ENCODE measurements around the gene ARRB1.
A peak's percentile ranks its signal among the peaks of the same experiment; 100 is the strongest.

The ARRB1 gene

DNA sequence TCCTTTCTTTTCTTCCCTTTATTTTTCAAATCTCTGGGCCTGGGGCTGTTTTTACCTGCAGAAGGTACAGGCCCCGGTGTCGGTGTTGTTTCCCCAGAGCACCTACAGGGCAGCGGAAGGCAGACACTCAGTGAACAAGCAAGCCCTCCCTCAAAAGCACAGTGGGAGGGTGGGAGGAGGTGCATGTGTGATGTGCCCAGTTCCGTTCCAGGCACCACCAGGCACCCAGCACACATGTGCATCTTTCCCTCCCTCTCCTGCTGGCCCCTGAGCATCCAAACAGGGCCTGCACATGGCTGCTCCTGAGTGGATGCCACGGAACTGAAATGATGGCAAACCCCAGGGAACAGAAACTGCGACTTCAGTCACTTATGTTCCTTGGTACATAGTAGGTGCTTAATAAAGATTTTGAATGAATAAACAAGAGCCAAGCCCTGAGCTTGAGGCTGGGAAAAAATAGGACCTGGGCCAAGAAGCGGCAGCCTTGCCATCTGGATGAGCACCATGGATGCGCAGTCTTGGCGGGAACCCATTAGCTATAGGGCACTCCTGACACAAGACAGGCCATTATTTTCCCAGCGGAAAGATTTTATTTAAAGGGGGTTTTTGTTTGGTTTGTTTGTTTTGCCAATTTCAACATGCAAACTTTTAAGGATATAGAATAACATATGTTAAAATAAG, 47.8 kb downstream of the ARRB1 start:
- Histone ChIP-seq H3K27me3 (ENCODE audit: control insufficient read depth in 2 of 2, insufficient read depth in 2 of 2, low read length in 2 of 2) (no peaks in the 10 kb centered on the region), H3K27ac (ENCODE audit: low read depth in 2 of 2, low read length in 2 of 2) (no peak overlapping the region), H3K4me1 (ENCODE audit: control insufficient read depth in 2 of 2, insufficient read depth in 2 of 2, low read length in 2 of 2) (peaks cover 11 to 16% of the 10 kb centered on the region in 2 donors), H3K4me3 (ENCODE audit: low read length in 2 of 2) (no peak overlapping the region), H3K9me3 (ENCODE audit: control insufficient read depth in 2 of 2, low read length in 2 of 2) (no peaks in the 10 kb centered on the region), H3K9ac (ENCODE audit: low read depth in 1 of 2, low read length in 2 of 2) (no peak overlapping the region), H3K36me3 (ENCODE audit: control insufficient read depth in 2 of 2, insufficient read depth in 2 of 2, low read length in 2 of 2) (no peaks in the 10 kb centered on the region)

DNA sequence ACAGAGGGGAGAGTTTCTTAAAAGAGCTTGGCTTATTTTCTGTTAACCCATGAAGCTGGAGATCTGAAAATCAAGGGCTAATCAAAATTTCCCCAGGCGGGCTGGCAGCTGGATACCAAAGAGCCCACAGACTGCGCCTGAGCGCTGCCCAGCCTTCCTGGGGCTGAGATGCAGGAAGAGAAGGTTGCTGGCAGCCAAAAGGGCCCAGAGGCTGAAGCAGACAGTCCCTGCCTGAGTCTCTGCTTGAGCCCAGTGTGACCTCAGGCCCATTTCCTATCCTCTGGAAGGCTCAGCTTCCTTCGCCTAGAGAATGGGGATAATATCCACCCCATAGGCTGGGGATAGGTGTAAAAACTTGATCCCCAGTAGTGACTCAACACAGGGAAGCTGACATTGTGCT, 49.1 kb downstream of the ARRB1 start:
- H3K9ac ChIP-seq (ENCODE audit: low read depth in 1 of 2, low read length in 2 of 2), result no peak overlapping the region
- no peaks in the 10 kb centered on the region for H3K9me3 ChIP-seq (ENCODE audit: control insufficient read depth in 2 of 2, low read length in 2 of 2)
- peaks cover 8 to 16% of the 10 kb centered on the region in 2 donors for H3K4me1 ChIP-seq (ENCODE audit: control insufficient read depth in 2 of 2, insufficient read depth in 2 of 2, low read length in 2 of 2)
- no peak overlapping the region for H3K4me3 ChIP-seq (ENCODE audit: low read length in 2 of 2)
- H3K27me3 ChIP-seq (ENCODE audit: control insufficient read depth in 2 of 2, insufficient read depth in 2 of 2, low read length in 2 of 2), result no peaks in the 10 kb centered on the region
- no peaks in the 10 kb centered on the region for H3K36me3 ChIP-seq (ENCODE audit: control insufficient read depth in 2 of 2, insufficient read depth in 2 of 2, low read length in 2 of 2)
- no peak overlapping the region for H3K27ac ChIP-seq (ENCODE audit: low read depth in 2 of 2, low read length in 2 of 2)

DNA sequence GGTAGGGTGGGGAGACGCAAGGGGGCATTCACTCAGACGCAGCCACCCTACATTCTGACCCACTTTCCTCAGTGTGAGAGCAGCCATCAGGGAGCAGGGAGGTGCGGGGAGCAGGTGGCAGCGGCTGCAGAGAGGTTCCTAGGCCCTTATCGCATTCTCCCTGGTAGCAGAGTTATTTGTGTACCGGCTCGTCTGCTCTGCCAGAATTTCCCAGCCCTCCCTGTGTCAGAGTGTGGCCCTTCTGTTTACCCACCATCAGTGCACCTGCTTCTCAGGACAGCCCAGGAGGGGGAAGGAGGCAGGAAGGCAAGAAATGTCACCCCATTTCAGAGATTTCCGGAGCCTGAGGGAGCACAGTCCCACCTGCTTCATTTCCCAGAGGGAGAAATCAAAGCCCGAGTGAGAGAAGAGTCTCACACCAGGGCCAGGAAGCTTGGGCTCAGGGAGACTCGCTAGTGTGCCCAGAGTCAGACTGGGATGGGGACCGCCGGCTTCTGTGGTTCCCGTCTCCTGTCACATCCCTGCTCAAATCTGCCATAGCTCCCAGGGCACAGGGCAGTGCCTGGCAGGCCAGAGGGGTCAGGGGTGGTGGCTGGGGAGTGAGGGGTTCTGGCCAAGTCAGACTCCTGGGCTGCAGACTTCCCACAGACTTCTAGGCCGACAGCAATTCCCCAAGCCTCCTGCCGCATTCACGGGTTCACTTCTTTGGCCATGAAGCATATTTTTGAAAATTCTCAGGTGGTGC, 49.7 kb downstream of the ARRB1 start:
- Histone ChIP-seq H3K27ac (ENCODE audit: low read depth in 2 of 2, low read length in 2 of 2) (peak overlapping the region; percentile 80 to 84), H3K9ac (ENCODE audit: low read depth in 1 of 2, low read length in 2 of 2) (peak overlapping the region in 1 of 2 donors; percentile 61), H3K36me3 (ENCODE audit: control insufficient read depth in 2 of 2, insufficient read depth in 2 of 2, low read length in 2 of 2) (no peaks in the 10 kb centered on the region), H3K4me1 (ENCODE audit: control insufficient read depth in 2 of 2, insufficient read depth in 2 of 2, low read length in 2 of 2) (peaks cover 8 to 16% of the 10 kb centered on the region in 2 donors), H3K4me3 (ENCODE audit: low read length in 2 of 2) (no peak overlapping the region), H3K27me3 (ENCODE audit: control insufficient read depth in 2 of 2, insufficient read depth in 2 of 2, low read length in 2 of 2) (no peaks in the 10 kb centered on the region), H3K9me3 (ENCODE audit: control insufficient read depth in 2 of 2, low read length in 2 of 2) (no peaks in the 10 kb centered on the region)

DNA sequence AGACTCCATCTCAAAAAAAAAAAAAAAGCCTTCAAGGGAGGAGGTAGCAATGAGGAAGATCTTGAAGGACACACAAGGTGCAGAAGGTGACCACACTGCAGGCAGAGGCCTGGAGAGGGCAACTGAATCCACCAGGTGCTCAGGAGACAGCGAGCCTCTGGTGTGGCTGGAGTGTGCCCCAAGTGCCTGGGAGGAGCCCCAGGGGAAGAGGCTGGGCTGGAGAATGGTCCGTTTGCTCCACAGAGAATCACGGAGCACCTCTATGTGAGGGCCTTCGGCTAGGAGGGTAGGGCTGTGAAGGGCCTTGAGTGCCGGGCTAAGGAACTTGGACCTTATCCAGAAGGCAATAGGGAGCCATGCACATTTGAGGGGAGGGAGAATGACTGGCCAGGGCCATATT, 50.3 kb downstream of the ARRB1 start:
- peaks cover 8 to 16% of the 10 kb centered on the region in 2 donors for H3K4me1 ChIP-seq (ENCODE audit: control insufficient read depth in 2 of 2, insufficient read depth in 2 of 2, low read length in 2 of 2)
- H3K27ac ChIP-seq (ENCODE audit: low read depth in 2 of 2, low read length in 2 of 2), result peak overlapping the region; percentile 80 to 84
- peak overlapping the region in 1 of 2 donors; percentile 61 for H3K9ac ChIP-seq (ENCODE audit: low read depth in 1 of 2, low read length in 2 of 2)
- H3K36me3 ChIP-seq (ENCODE audit: control insufficient read depth in 2 of 2, insufficient read depth in 2 of 2, low read length in 2 of 2), result peaks cover 3 to 4% of the 10 kb centered on the region in 2 donors
- no peaks in the 10 kb centered on the region for H3K27me3 ChIP-seq (ENCODE audit: control insufficient read depth in 2 of 2, insufficient read depth in 2 of 2, low read length in 2 of 2)
- no peaks in the 10 kb centered on the region for H3K9me3 ChIP-seq (ENCODE audit: control insufficient read depth in 2 of 2, low read length in 2 of 2)
- no peak overlapping the region for H3K4me3 ChIP-seq (ENCODE audit: low read length in 2 of 2)

DNA sequence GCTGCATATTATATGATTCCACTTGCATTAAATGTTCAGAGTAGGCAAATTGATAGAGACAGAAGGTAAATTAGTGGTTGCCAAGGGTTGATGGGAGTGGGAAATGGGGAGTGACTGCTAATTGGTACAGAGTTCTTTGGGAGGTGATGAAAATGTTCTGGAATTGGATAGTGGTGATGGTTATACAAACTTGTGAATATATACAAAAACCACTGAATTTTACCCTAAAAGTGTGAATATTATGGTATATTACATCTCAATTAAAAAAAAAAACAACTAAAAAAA, 52.5 kb downstream of the ARRB1 start:
- Histone ChIP-seq H3K4me3 (ENCODE audit: low read length in 2 of 2) (no peak overlapping the region), H3K36me3 (ENCODE audit: control insufficient read depth in 2 of 2, insufficient read depth in 2 of 2, low read length in 2 of 2) (peaks cover 6 to 14% of the 10 kb centered on the region in 2 donors), H3K27me3 (ENCODE audit: control insufficient read depth in 2 of 2, insufficient read depth in 2 of 2, low read length in 2 of 2) (no peaks in the 10 kb centered on the region), H3K9me3 (ENCODE audit: control insufficient read depth in 2 of 2, low read length in 2 of 2) (no peaks in the 10 kb centered on the region), H3K27ac (ENCODE audit: low read depth in 2 of 2, low read length in 2 of 2) (no peak overlapping the region), H3K4me1 (ENCODE audit: control insufficient read depth in 2 of 2, insufficient read depth in 2 of 2, low read length in 2 of 2) (peaks cover 8 to 16% of the 10 kb centered on the region in 2 donors), H3K9ac (ENCODE audit: low read depth in 1 of 2, low read length in 2 of 2) (no peak overlapping the region)

DNA sequence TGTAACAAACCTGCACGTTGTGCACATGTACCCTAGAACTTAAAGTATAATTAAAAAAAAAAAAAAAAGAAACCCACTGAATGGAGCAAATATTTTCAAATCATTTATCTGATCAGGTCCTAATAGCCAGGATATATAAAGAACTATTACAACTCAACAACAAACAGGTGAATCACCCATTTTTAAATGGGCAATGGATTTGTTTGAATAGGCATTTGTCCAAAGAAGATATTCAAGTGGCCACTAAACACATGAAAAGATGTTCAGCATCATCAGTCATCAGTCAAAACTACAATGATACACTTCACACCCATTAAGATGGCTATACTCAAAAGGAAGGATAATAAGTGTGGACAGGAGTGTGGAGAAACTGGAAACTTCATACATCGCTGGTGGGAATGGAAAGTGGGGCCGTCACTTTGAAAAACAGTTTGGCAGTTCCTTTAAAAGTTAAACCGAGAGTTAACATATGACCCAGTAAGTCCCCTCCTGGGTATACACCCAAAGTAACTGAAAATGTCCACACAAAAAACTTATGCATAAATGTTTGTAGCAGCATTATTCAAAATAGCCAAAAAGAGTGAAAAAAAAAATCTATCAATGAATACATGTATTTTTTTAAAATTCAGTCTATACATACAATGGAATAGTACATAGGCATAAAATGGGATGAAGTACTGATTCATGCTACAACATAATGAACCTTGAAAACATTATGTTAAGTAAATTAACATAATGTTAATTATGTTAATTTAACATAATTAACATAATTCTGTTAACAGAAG, 53.1 kb downstream of the ARRB1 start:
- H3K9me3 ChIP-seq (ENCODE audit: control insufficient read depth in 2 of 2, low read length in 2 of 2), result no peaks in the 10 kb centered on the region
- no peaks in the 10 kb centered on the region for H3K27me3 ChIP-seq (ENCODE audit: control insufficient read depth in 2 of 2, insufficient read depth in 2 of 2, low read length in 2 of 2)
- H3K4me3 ChIP-seq (ENCODE audit: low read length in 2 of 2), result no peak overlapping the region
- H3K9ac ChIP-seq (ENCODE audit: low read depth in 1 of 2, low read length in 2 of 2), result no peak overlapping the region
- peaks cover 8 to 16% of the 10 kb centered on the region in 2 donors for H3K4me1 ChIP-seq (ENCODE audit: control insufficient read depth in 2 of 2, insufficient read depth in 2 of 2, low read length in 2 of 2)
- no peak overlapping the region for H3K27ac ChIP-seq (ENCODE audit: low read depth in 2 of 2, low read length in 2 of 2)
- peaks cover 6 to 14% of the 10 kb centered on the region in 2 donors for H3K36me3 ChIP-seq (ENCODE audit: control insufficient read depth in 2 of 2, insufficient read depth in 2 of 2, low read length in 2 of 2)

DNA sequence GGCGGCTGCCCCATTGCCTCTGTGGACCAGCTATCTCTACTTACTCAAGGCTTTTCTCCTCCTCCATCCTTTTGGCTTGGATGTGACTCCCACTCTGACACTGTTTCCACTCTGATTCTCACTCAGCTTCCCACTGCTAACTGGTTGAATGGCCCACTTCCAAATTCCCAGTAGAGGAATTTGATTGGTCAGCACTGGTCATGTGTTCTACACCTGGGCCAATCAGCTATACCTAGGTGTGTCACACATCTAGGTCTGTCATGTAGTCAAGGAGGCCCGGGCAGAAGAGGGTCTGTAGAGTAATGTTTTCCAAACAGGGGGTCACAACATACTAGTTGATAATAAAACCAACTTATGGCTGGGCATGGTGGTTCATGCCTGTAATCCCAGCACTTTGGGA, 57.6 kb downstream of the ARRB1 start:
- Histone ChIP-seq H3K4me3 (ENCODE audit: low read length in 2 of 2) (no peak overlapping the region), H3K9me3 (ENCODE audit: control insufficient read depth in 2 of 2, low read length in 2 of 2) (no peaks in the 10 kb centered on the region), H3K27ac (ENCODE audit: low read depth in 2 of 2, low read length in 2 of 2) (no peak overlapping the region), H3K27me3 (ENCODE audit: control insufficient read depth in 2 of 2, insufficient read depth in 2 of 2, low read length in 2 of 2) (no peaks in the 10 kb centered on the region), H3K36me3 (ENCODE audit: control insufficient read depth in 2 of 2, insufficient read depth in 2 of 2, low read length in 2 of 2) (peaks cover 12 to 25% of the 10 kb centered on the region in 2 donors), H3K4me1 (ENCODE audit: control insufficient read depth in 2 of 2, insufficient read depth in 2 of 2, low read length in 2 of 2) (peaks cover 0 to under 1% of the 10 kb centered on the region in 2 donors), H3K9ac (ENCODE audit: low read depth in 1 of 2, low read length in 2 of 2) (no peak overlapping the region)

DNA sequence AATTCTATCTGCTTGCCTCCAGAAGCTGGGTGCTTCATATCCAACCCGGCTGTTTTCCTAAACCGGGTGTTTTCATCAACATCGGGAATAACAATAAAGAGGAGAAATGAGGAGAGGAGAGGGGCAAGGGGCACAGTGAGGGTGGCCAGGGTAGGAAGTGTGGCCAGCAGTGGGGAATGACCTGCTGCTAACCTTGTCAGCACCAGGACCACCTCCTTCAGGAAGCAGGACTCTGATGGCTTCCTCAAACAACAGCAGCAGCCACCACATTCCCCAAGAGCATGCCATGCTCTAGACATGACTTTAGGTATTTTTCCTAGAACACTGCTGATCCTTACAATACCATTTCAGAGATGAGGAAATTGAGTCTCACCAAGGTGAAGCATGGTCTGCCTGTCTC, 58.5 kb downstream of the ARRB1 start:
- Histone ChIP-seq H3K27me3 (ENCODE audit: control insufficient read depth in 2 of 2, insufficient read depth in 2 of 2, low read length in 2 of 2) (no peaks in the 10 kb centered on the region), H3K4me1 (ENCODE audit: control insufficient read depth in 2 of 2, insufficient read depth in 2 of 2, low read length in 2 of 2) (peaks cover 0 to 2% of the 10 kb centered on the region in 2 donors), H3K9ac (ENCODE audit: low read depth in 1 of 2, low read length in 2 of 2) (no peak overlapping the region), H3K27ac (ENCODE audit: low read depth in 2 of 2, low read length in 2 of 2) (no peak overlapping the region), H3K36me3 (ENCODE audit: control insufficient read depth in 2 of 2, insufficient read depth in 2 of 2, low read length in 2 of 2) (peaks cover 12 to 26% of the 10 kb centered on the region in 2 donors), H3K4me3 (ENCODE audit: low read length in 2 of 2) (no peak overlapping the region), H3K9me3 (ENCODE audit: control insufficient read depth in 2 of 2, low read length in 2 of 2) (no peaks in the 10 kb centered on the region)

DNA sequence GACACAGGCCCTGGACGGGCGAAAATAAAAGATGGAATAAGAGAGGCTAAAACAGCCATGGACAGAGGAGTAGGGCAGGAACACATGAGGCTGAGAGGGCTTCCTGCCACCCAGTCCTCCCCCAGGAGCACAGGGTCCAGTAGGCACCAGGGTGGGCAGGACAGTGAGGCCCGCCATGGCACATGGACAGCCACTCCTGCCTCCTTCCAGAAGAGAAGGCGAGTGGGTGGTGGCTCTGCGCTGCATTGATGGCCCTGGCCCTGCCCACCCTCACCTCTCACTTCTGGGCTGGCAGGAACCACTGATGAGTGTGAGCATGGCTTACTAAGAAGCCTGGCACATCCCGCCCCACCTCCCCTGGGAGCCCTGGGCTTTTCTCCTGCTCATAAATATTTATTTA, 59.7 kb downstream of the ARRB1 start:
- no peaks in the 10 kb centered on the region for H3K9me3 ChIP-seq (ENCODE audit: control insufficient read depth in 2 of 2, low read length in 2 of 2)
- peaks cover 16 to 33% of the 10 kb centered on the region in 2 donors for H3K36me3 ChIP-seq (ENCODE audit: control insufficient read depth in 2 of 2, insufficient read depth in 2 of 2, low read length in 2 of 2)

DNA sequence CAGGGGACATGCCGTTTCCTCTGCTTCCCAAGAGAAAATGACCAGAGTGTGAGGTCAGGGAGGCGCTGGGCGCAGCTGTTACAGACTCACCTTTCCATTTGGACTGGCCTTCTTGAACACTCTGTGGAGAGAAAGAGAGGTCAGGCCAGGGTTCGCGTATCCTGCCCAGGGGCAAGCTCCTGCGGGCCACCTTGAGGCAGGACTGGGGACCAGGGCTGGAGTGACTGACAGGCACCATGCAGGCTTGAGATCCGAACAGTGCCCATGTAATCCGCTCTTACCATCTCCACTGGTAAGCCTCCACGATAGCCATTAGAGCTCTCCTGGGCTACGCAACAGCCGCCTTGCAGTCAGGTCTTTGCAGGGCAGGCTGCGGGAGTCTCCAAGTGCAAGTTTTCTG, 61.5 kb downstream of the ARRB1 start:
- Histone ChIP-seq H3K36me3 (ENCODE audit: control insufficient read depth in 2 of 2, insufficient read depth in 2 of 2, low read length in 2 of 2) (peaks cover 18 to 37% of the 10 kb centered on the region in 2 donors), H3K4me3 (ENCODE audit: low read length in 2 of 2) (no peak overlapping the region), H3K9ac (ENCODE audit: low read depth in 1 of 2, low read length in 2 of 2) (no peak overlapping the region), H3K9me3 (ENCODE audit: control insufficient read depth in 2 of 2, low read length in 2 of 2) (no peaks in the 10 kb centered on the region), H3K27me3 (ENCODE audit: control insufficient read depth in 2 of 2, insufficient read depth in 2 of 2, low read length in 2 of 2) (no peaks in the 10 kb centered on the region), H3K27ac (ENCODE audit: low read depth in 2 of 2, low read length in 2 of 2) (no peak overlapping the region), H3K4me1 (ENCODE audit: control insufficient read depth in 2 of 2, insufficient read depth in 2 of 2, low read length in 2 of 2) (peaks cover 0 to 2% of the 10 kb centered on the region in 2 donors)

More for the DNA sequence above, 59.7 kb downstream of the ARRB1 start:
- Histone ChIP-seq H3K4me1 (ENCODE audit: control insufficient read depth in 2 of 2, insufficient read depth in 2 of 2, low read length in 2 of 2) (peaks cover 0 to 2% of the 10 kb centered on the region in 2 donors), H3K27ac (ENCODE audit: low read depth in 2 of 2, low read length in 2 of 2) (no peak overlapping the region), H3K4me3 (ENCODE audit: low read length in 2 of 2) (no peak overlapping the region), H3K9ac (ENCODE audit: low read depth in 1 of 2, low read length in 2 of 2) (no peak overlapping the region), H3K27me3 (ENCODE audit: control insufficient read depth in 2 of 2, insufficient read depth in 2 of 2, low read length in 2 of 2) (no peaks in the 10 kb centered on the region)

Data from mucosa of rectum (tissue), 2 donors.